ENCODE data around the gene TAOK2. TPM values are rescaled to one million over a fixed set of nuclear protein-coding genes. Genes with fewer than 3 reads are reported as not detected.
"Not testable (repeated sequence)": the region's sequence is repeated elsewhere in the genome, so short reads cannot be mapped to it uniquely, and the experiment has no call there.

The TAOK2 gene
- total and polyA plus RNA-seq, 2 experiments from 2014 or later, result 24.5 to 33.4 TPM

DNA sequence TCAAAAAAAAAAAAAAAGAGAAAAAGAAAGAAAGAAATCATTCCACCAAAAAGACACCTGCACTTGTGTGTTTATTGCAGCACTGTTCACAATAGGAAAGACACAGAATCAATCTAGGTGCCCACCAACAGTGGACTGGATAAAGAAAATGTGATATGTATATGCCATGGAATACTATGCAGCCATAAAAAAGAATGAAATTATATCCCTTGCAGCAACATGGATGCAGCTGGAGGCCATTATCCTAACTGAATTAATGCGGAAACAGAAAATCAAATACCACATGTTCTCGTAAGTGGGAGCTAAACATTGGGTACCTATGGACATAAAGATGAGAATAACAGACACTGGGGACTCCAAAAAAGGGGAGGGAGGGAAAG is 43.6 kb downstream of the TAOK2 start:
- no peak for DNase-seq (ENCODE audit: low spot score)
- Histone ChIP-seq H3K9me2 (replicated peaks; ENCODE audit: insufficient read depth) (no peaks in the 10 kb centered on the region), H3K27ac (no peak overlapping the region), H4K20me1 (ENCODE audit: insufficient read depth, poor library complexity, severe bottlenecking) (no peaks in the 10 kb centered on the region), H3K79me2 (no peaks in the 10 kb centered on the region), H2AFZ (no peak overlapping the region), H3K36me3 (replicated peaks; ENCODE audit: insufficient read depth, low read depth) (no peaks in the 10 kb centered on the region), H3K4me2 (no peak overlapping the region), H3K4me1 (ENCODE audit: insufficient read depth) (no peaks in the 10 kb centered on the region), H3K4me3 (no peak overlapping the region), H3K27me3 (peaks cover 1% of the 10 kb centered on the region), H3K9me3 (ENCODE audit: low read depth) (no peaks in the 10 kb centered on the region)
- TF ChIP-seq EZH2 (IDR thresholded peaks at IDR 0.05; ENCODE audit: borderline replicate concordance), result no peak
- TF ChIP-seq, protein P1, sequence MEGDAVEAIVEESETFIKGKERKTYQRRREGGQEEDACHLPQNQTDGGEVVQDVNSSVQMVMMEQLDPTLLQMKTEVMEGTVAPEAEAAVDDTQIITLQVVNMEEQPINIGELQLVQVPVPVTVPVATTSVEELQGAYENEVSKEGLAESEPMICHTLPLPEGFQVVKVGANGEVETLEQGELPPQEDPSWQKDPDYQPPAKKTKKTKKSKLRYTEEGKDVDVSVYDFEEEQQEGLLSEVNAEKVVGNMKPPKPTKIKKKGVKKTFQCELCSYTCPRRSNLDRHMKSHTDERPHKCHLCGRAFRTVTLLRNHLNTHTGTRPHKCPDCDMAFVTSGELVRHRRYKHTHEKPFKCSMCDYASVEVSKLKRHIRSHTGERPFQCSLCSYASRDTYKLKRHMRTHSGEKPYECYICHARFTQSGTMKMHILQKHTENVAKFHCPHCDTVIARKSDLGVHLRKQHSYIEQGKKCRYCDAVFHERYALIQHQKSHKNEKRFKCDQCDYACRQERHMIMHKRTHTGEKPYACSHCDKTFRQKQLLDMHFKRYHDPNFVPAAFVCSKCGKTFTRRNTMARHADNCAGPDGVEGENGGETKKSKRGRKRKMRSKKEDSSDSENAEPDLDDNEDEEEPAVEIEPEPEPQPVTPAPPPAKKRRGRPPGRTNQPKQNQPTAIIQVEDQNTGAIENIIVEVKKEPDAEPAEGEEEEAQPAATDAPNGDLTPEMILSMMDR (IDR thresholded peaks at IDR 0.05; ENCODE audit: poor library complexity), result no peak
- no peak for TF ChIP-seq EZH2phosphoT487 (IDR thresholded peaks at IDR 0.05; ENCODE audit: low read depth, severe bottlenecking, unreplicated experiment)
- 95% methylated on average over 2 of the region's 2 CpGs for WGBS (ENCODE audit: low lambda C conversion rate, missing lambda C conversion rate)

DNA sequence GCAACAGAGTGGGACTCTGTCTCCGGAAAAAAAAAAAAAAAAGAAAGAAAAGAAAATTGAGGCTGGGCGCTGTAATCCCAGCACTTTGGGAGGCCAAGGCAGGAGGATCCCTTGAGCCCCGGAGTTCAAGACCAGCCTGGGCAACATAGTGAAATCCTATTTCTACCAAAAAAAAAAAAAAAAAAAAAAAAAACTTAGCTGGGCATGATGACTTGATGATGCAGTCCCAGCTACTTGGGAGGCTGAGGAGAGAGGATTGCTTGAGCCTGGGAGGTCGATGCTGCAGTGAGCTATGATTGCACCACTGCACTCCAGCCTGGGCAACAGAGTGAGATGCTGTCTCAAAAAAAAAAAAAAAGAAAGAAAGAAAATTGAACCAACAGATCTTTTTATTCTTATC is 44.3 kb downstream of the TAOK2 start:
- H2AFZ ChIP-seq; H3K4me1 ChIP-seq (ENCODE audit: insufficient read depth); H3K4me2 ChIP-seq; H3K79me2 ChIP-seq; H3K27ac ChIP-seq; H3K9me3 ChIP-seq (ENCODE audit: low read depth); H3K4me3 ChIP-seq; DNase-seq (ENCODE audit: low spot score); H3K36me3 ChIP-seq (replicated peaks; ENCODE audit: insufficient read depth, low read depth); H3K27me3 ChIP-seq; H3K9me2 ChIP-seq (replicated peaks; ENCODE audit: insufficient read depth); H4K20me1 ChIP-seq (ENCODE audit: insufficient read depth, poor library complexity, severe bottlenecking): not testable (repeated sequence)
- WGBS (ENCODE audit: low lambda C conversion rate, missing lambda C conversion rate), result 93% methylated on average over 4 of the region's 4 CpGs

- Histone ChIP-seq H2AFZ (no peak overlapping the region), H3K27me3 (no peaks in the 10 kb centered on the region), H3K4me2 (no peak overlapping the region), H3K9me3 (ENCODE audit: low read depth) (no peaks in the 10 kb centered on the region), H3K4me3 (no peak overlapping the region), H3K36me3 (replicated peaks; ENCODE audit: insufficient read depth, low read depth) (no peaks in the 10 kb centered on the region), H3K9me2 (replicated peaks; ENCODE audit: insufficient read depth) (no peaks in the 10 kb centered on the region), H4K20me1 (ENCODE audit: insufficient read depth, poor library complexity, severe bottlenecking) (no peaks in the 10 kb centered on the region), H3K4me1 (ENCODE audit: insufficient read depth) (no peaks in the 10 kb centered on the region), H3K79me2 (no peaks in the 10 kb centered on the region), H3K27ac (no peak overlapping the region)
- TF ChIP-seq EZH2 (IDR thresholded peaks at IDR 0.05; ENCODE audit: borderline replicate concordance) (no peak), EZH2phosphoT487 (IDR thresholded peaks at IDR 0.05; ENCODE audit: low read depth, severe bottlenecking, unreplicated experiment) (no peak)
- TF ChIP-seq, protein P1 (IDR thresholded peaks at IDR 0.05; ENCODE audit: poor library complexity), result no peak
- DNase-seq (ENCODE audit: low spot score), result no peak
- 73% methylated on average over 4 of the region's 4 CpGs for WGBS (ENCODE audit: low lambda C conversion rate, missing lambda C conversion rate)
These were observed 45.1 kb downstream of the TAOK2 start for GRCh38 chr16:30018731-30019158.

GRCh38 chr16:30022887-30023286 is 49.2 kb downstream of the TAOK2 start, which contains the start of gene C16orf92:
TSS of gene C16orf92 (plus strand) at chr16:30023198. CDS start at chr16:30023341, 143 bp downstream.
- no peak within 1 kb of the TSS for H3K4me3 ChIP-seq
- H3K27me3 ChIP-seq, result peaks cover 14% of the 10 kb centered on the region
- no peaks in the 10 kb centered on the region for H4K20me1 ChIP-seq (ENCODE audit: insufficient read depth, poor library complexity, severe bottlenecking)
- 90% methylated on average over 6 of the region's 6 CpGs for whole genome bisulfite sequencing (ENCODE audit: low lambda C conversion rate, missing lambda C conversion rate)
- no peaks in the 10 kb centered on the region for H3K9me3 ChIP-seq (ENCODE audit: low read depth)
- H2AFZ ChIP-seq, result no peak within 1 kb of the TSS
- H3K27ac ChIP-seq, result no peak within 1 kb of the TSS
- H3K36me3 ChIP-seq (replicated peaks; ENCODE audit: insufficient read depth, low read depth), result no peaks in the 10 kb centered on the region
- no peak for DNase-seq (ENCODE audit: low spot score)
- no peaks in the 10 kb centered on the region for H3K4me1 ChIP-seq (ENCODE audit: insufficient read depth)
- no peaks in the 10 kb centered on the region for H3K79me2 ChIP-seq
- H3K9me2 ChIP-seq (replicated peaks; ENCODE audit: insufficient read depth), result no peaks in the 10 kb centered on the region
- TF ChIP-seq, protein P1 (IDR thresholded peaks at IDR 0.05; ENCODE audit: poor library complexity), result no peak
- no peak for TF ChIP-seq EZH2phosphoT487 (IDR thresholded peaks at IDR 0.05; ENCODE audit: low read depth, severe bottlenecking, unreplicated experiment)
- no peak for TF ChIP-seq EZH2 (IDR thresholded peaks at IDR 0.05; ENCODE audit: borderline replicate concordance)
- H3K4me2 ChIP-seq, result no peak within 1 kb of the TSS
